Activated naive CD4-positive, alpha-beta T cell treated with anti-CD3 and anti-CD28 coated beads, Interleukin-2, amount 50 U/mL, for 16 hours (primary cell): ENCODE measurements around the gene ESYT2.

ENCODE experiments used
- DNase-seq: peaks from one replicate; pipeline ENCODE4 v3.0.0-alpha.2; 2020

The ESYT2 gene

DNA sequence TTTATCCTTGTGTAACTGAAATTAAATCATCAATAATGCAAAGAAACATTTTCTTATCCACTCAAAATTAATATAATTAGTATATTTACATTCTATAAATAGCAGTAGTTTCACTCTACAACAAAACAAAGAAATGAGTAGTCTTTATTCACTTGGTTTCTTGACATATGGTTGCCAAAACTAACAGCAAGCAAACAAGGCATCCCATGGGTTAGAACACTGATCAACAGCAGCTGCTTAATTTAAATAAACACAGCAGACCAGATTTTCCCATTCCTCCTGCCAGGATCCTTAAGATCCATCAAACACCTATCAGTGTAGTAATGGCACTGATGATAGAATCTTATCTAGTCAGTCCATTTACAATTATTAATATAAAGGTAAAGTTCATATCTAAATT is 146.9 kb downstream of the ESYT2 start:
- no peak for DNase-seq
